ENCODE results near the gene ANKRD44. TPM values are rescaled to one million over a fixed set of nuclear protein-coding genes. Genes with fewer than 3 reads are reported as not detected.

Gene ANKRD44
- total and polyA plus RNA-seq, 2 experiments from 2014 or later: 2.9 to 4.9 TPM

DNA sequence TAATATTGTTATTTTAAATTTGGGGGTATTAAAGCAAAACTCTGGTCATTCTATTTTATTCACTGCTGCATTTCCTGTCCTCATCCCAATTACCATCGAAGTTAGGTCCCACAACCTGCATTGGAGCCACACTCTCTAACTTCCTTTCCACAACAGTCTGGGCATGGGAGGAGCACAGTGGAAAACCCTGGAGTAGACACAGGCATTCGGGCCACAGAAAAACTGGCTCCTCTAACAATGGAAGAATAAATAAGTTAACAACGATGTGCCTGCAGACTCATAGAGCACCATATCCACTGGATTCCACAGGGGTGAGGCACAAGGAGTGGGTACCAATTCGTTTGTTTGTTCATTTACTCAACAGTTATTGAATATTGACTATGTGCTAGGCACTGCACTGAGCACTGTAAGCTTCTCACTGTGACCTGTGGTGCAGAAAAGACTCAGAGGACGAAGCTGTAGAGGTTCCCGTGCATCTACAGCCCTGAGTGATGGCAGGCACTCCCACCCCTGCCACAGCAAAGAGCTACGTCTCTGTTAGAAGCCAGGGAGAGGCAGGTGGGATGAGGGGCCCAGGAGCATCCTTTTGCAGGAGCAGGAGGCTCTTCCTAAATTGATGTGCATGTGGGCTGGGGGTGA, 229.9 kb downstream of the ANKRD44 start:
- TF ChIP-seq EZH2phosphoT487 (IDR thresholded peaks at IDR 0.05; ENCODE audit: insufficient read depth, low read depth) (no peak), EZH2 (IDR thresholded peaks at IDR 0.05; ENCODE audit: insufficient read depth, poor library complexity, severe bottlenecking) (no peak)
- H3F3A ChIP-seq (ENCODE audit: insufficient read depth): no peaks in the 10 kb centered on the region
- 83 to 84% methylated on average over 7 of the region's 7 CpGs for WGBS, 2 experiments (ENCODE audit: low coverage in 1 of 2, low lambda C conversion rate in 2 of 2, missing lambda C conversion rate in 2 of 2)

DNA sequence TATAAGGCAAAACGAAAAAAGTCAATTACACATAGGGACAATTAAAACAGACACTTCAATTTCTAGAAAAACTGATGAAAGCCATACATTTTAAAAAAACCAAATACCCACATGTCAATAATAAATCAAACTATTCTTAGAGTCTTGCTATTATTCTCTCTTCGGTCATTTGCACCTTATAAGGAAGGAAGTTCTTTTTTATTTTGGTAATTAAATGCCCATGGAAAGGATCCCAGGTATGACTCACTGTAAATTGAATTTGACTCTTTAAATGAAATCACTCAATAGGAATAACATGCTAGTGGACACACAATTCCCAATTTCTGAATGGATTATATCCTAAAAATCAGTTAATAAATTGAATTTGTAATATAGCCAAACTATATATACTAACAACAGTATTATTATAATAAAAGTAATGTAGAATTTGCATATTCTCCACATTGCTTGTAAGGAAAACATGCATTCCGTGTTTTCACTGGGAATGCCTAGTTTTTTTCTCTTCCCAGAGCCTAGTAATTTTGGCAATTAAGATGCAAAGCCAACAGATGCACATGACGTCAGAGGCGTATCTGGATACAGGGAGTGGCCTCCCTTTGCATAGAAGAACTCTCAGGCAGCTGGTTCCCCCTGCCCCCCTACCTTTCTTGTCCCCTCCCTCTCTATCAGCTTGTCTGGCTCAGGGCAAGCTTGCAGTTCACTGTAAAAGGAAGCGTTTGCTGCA, 230.6 kb downstream of the ANKRD44 start:
- H3K9me2 ChIP-seq (ENCODE audit: insufficient read depth): no peaks in the 10 kb centered on the region
- in situ Hi-C loops (cut with MboI): no loop called here
- no peaks in the 10 kb centered on the region for H3K79me2 ChIP-seq (ENCODE audit: insufficient read depth)
- H3K4me2 ChIP-seq (ENCODE audit: unreplicated experiment): peak overlapping the region; percentile 18
- peaks cover 14% of the 10 kb centered on the region for H3K4me1 ChIP-seq (ENCODE audit: insufficient read depth)
- H3F3A ChIP-seq (ENCODE audit: insufficient read depth): no peaks in the 10 kb centered on the region
- H3K9me3 ChIP-seq (ENCODE audit: low read depth): no peaks in the 10 kb centered on the region
- no peak overlapping the region for H3K27ac ChIP-seq
- no peaks in the 10 kb centered on the region for H3K27me3 ChIP-seq (replicated peaks; ENCODE audit: insufficient read depth)
- WGBS, 2 experiments (ENCODE audit: low coverage in 1 of 2, low lambda C conversion rate in 2 of 2, missing lambda C conversion rate in 2 of 2): 63 to 64% methylated on average over 6 of the region's 6 CpGs
- H2AFZ ChIP-seq: no peak overlapping the region
- no peak overlapping the region for H3K9ac ChIP-seq
- no peak for TF ChIP-seq EZH2 (IDR thresholded peaks at IDR 0.05; ENCODE audit: insufficient read depth, poor library complexity, severe bottlenecking)
- no peak for TF ChIP-seq EZH2phosphoT487 (IDR thresholded peaks at IDR 0.05; ENCODE audit: insufficient read depth, low read depth)
- H3K36me3 ChIP-seq (ENCODE audit: low read depth): no peaks in the 10 kb centered on the region
- no peak overlapping the region for H3K4me3 ChIP-seq
- peak; percentile 45 for DNase-seq
- no peaks in the 10 kb centered on the region for H4K20me1 ChIP-seq (ENCODE audit: insufficient read depth)

More for the DNA sequence above, 229.9 kb downstream of the ANKRD44 start:
- no peak overlapping the region for H2AFZ ChIP-seq
- no peaks in the 10 kb centered on the region for H3K9me3 ChIP-seq (ENCODE audit: low read depth)
- no peak overlapping the region for H3K9ac ChIP-seq
- no peak overlapping the region for H3K4me2 ChIP-seq (ENCODE audit: unreplicated experiment)
- H3K27ac ChIP-seq: no peak overlapping the region
- H3K9me2 ChIP-seq (ENCODE audit: insufficient read depth): no peaks in the 10 kb centered on the region
- H3K36me3 ChIP-seq (ENCODE audit: low read depth): no peaks in the 10 kb centered on the region
- H3K79me2 ChIP-seq (ENCODE audit: insufficient read depth): no peaks in the 10 kb centered on the region
- no peaks in the 10 kb centered on the region for H4K20me1 ChIP-seq (ENCODE audit: insufficient read depth)
- H3K4me3 ChIP-seq: no peak overlapping the region
- no peak for DNase-seq
- H3K4me1 ChIP-seq (ENCODE audit: insufficient read depth): peaks cover 14% of the 10 kb centered on the region
- in situ Hi-C loops (cut with MboI): no loop called here
- H3K27me3 ChIP-seq (replicated peaks; ENCODE audit: insufficient read depth): no peaks in the 10 kb centered on the region

DNA sequence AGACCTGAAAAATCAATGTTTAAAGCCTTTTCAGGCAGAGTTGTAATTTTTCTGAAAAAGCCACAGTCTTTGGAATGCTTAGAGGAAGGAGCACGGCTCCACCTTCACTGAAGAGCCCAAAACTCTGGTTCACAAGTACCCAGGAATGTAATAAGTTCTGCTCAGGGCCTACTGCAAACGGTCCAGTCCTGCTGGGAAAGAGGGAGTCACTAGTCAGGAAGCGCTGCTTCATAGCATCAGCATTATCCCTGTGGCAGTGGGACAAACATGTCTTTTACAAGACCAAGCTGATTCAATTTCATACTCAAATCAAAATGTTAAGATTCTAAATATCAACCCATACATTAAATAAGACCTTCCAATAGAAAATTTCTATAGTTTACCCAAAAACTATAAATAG, 231.2 kb downstream of the ANKRD44 start:
- H3F3A ChIP-seq (ENCODE audit: insufficient read depth): no peaks in the 10 kb centered on the region
- H4K20me1 ChIP-seq (ENCODE audit: insufficient read depth): no peaks in the 10 kb centered on the region
- peak overlapping the region; percentile 19; the same call in 1 of the 2 replicates for H2AFZ ChIP-seq
- peak overlapping the region; percentile 18 for H3K4me2 ChIP-seq (ENCODE audit: unreplicated experiment)
- H3K36me3 ChIP-seq (ENCODE audit: low read depth): no peaks in the 10 kb centered on the region
- no peak overlapping the region for H3K4me3 ChIP-seq
- TF ChIP-seq EZH2 (IDR thresholded peaks at IDR 0.05; ENCODE audit: insufficient read depth, poor library complexity, severe bottlenecking): no peak
- H3K9me3 ChIP-seq (ENCODE audit: low read depth): no peaks in the 10 kb centered on the region
- WGBS, 2 experiments (ENCODE audit: low coverage in 1 of 2, low lambda C conversion rate in 2 of 2, missing lambda C conversion rate in 2 of 2): 76% methylated on average over 3 of the region's 3 CpGs
- DNase-seq: peak; percentile 40
- H3K79me2 ChIP-seq (ENCODE audit: insufficient read depth): no peaks in the 10 kb centered on the region
- in situ Hi-C loops (cut with MboI): no loop called here
- no peak overlapping the region for H3K9ac ChIP-seq
- H3K4me1 ChIP-seq (ENCODE audit: insufficient read depth): peaks cover 14% of the 10 kb centered on the region
- no peaks in the 10 kb centered on the region for H3K9me2 ChIP-seq (ENCODE audit: insufficient read depth)
- H3K27me3 ChIP-seq (replicated peaks; ENCODE audit: insufficient read depth): no peaks in the 10 kb centered on the region
- H3K27ac ChIP-seq: no peak overlapping the region

DNA sequence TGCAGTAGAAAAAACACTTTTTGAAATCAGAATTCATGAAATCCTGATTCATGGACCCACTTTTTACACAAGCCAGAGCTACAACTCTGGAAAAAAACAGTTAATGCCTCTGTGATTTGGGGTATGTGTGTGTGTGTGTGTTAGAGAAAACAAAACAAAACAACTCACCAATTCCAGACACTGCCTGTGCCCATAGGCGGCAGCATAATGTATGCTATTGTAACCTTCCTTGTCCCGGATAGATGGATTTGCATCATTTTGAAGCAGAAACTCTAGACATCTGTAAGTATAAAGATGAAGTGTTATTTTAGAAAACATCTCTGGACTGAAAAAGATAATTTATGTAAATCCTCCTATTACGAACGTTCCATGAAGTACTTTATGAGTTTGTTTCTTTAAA, 232.0 kb downstream of the ANKRD44 start:
- no peaks in the 10 kb centered on the region for H3K27me3 ChIP-seq (replicated peaks; ENCODE audit: insufficient read depth)
- H3K9ac ChIP-seq: no peak overlapping the region
- H3F3A ChIP-seq (ENCODE audit: insufficient read depth): no peaks in the 10 kb centered on the region
- H4K20me1 ChIP-seq (ENCODE audit: insufficient read depth): no peaks in the 10 kb centered on the region
- DNase-seq: no peak
- no peak overlapping the region for H3K4me2 ChIP-seq (ENCODE audit: unreplicated experiment)
- H2AFZ ChIP-seq: no peak overlapping the region
- H3K27ac ChIP-seq: no peak overlapping the region
- in situ Hi-C loops (cut with MboI): no loop called here
- no peak overlapping the region for H3K4me3 ChIP-seq
- no peaks in the 10 kb centered on the region for H3K36me3 ChIP-seq (ENCODE audit: low read depth)
- no peaks in the 10 kb centered on the region for H3K9me2 ChIP-seq (ENCODE audit: insufficient read depth)
- H3K4me1 ChIP-seq (ENCODE audit: insufficient read depth): peaks cover 14% of the 10 kb centered on the region
- 96 to 99% methylated on average over 4 of the region's 4 CpGs for WGBS, 2 experiments (ENCODE audit: low coverage in 1 of 2, low lambda C conversion rate in 2 of 2, missing lambda C conversion rate in 2 of 2)
- H3K9me3 ChIP-seq (ENCODE audit: low read depth): no peaks in the 10 kb centered on the region
- no peak for TF ChIP-seq EZH2 (IDR thresholded peaks at IDR 0.05; ENCODE audit: insufficient read depth, poor library complexity, severe bottlenecking)
- TF ChIP-seq EZH2phosphoT487 (IDR thresholded peaks at IDR 0.05; ENCODE audit: insufficient read depth, low read depth): no peak
- H3K79me2 ChIP-seq (ENCODE audit: insufficient read depth): no peaks in the 10 kb centered on the region
